GM12801 (cell line): ENCODE data around the gene TCF25.

Experiments
- CTCF ChIP-seq: IDR thresholded peaks from one replicate; pipeline ENCODE4 v1.5.1; 2011; ENCODE audit warnings: control low read depth; ENCODE audit not compliant: insufficient read length; ENCODE audit errors: extremely low read depth

TCF25 gene

GRCh38 chr16:89881368-89881730 is 8.0 kb downstream of the TCF25 start:
- no peak for TF ChIP-seq CTCF

GRCh38 chr16:89883346-89884040 is 10.1 kb downstream of the TCF25 start:
- TF ChIP-seq CTCF = no peak

- no peak for TF ChIP-seq CTCF
Observed at GRCh38 chr16:89884041-89884421, 10.6 kb downstream of the TCF25 start.

GRCh38 chr16:89887243-89887642 is 13.9 kb downstream of the TCF25 start:
- no peak for TF ChIP-seq CTCF

GRCh38 chr16:89890200-89890599 is 16.8 kb downstream of the TCF25 start:
- TF ChIP-seq CTCF = no peak

- no peak for TF ChIP-seq CTCF
Observed at GRCh38 chr16:89890886-89891657, 17.7 kb downstream of the TCF25 start.

- TF ChIP-seq CTCF = no peak
Observed at GRCh38 chr16:89892055-89892630, 18.8 kb downstream of the TCF25 start.
